Smooth muscle cell (in vitro differentiated cells): ENCODE results near the gene MBP. TPM values are rescaled to one million over a fixed set of nuclear protein-coding genes. Genes with fewer than 3 reads are reported as not detected.

Source experiments
- DNase-seq: peaks from one replicate; lab custom pipeline; 2025; ENCODE audit not compliant: unreplicated experiment; lab: John Stamatoyannopoulos, UW
- H2AFZ ChIP-seq: fragments of 200-600 bp; sonication (generic); 2 replicates; pipeline ENCODE4 v1.6.0; 2016; ENCODE audit warnings: antibody characterized with exemption, low read depth, mild to moderate bottlenecking
- H3F3A ChIP-seq: fragments of 200-600 bp; sonication (generic); 2 replicates; pipeline ENCODE4 v1.6.0; 2017; ENCODE audit warnings: antibody characterized with exemption, low read depth
- H3K27ac ChIP-seq: fragments of 200-600 bp; sonication (generic); 2 replicates; pipeline ENCODE4 v1.5.1; 2016; ENCODE audit warnings: low read depth, mild to moderate bottlenecking
- H3K27me3 ChIP-seq: fragments of 200-600 bp; sonication (generic); 2 replicates; pipeline ENCODE4 v1.6.1; 2016; ENCODE audit warnings: low read depth, mild to moderate bottlenecking
- H3K36me3 ChIP-seq: fragments of 200-600 bp; sonication (generic); 2 replicates; pipeline ENCODE4 v1.5.1; 2016; ENCODE audit warnings: low read depth
- H3K4me1 ChIP-seq: fragments of 200-600 bp; sonication (generic); 2 replicates; pipeline ENCODE4 v1.5.1; 2016; ENCODE audit warnings: low read depth
- H3K4me2 ChIP-seq: fragments of 200-600 bp; sonication (generic); 2 replicates; pipeline ENCODE4 v1.6.0; 2016; ENCODE audit warnings: mild to moderate bottlenecking
- H3K4me3 ChIP-seq: fragments of 200-600 bp; sonication (generic); 2 replicates; pipeline ENCODE4 v1.5.1; 2016; ENCODE audit warnings: mild to moderate bottlenecking
- H3K79me2 ChIP-seq: fragments of 200-600 bp; sonication (generic); 2 replicates; pipeline ENCODE4 v1.6.0; 2016; ENCODE audit warnings: low read depth, mild to moderate bottlenecking
- H3K9ac ChIP-seq: fragments of 200-600 bp; sonication (generic); 2 replicates; pipeline ENCODE4 v1.6.0; 2016; ENCODE audit warnings: low read depth
- H3K9me3 ChIP-seq: fragments of 200-600 bp; sonication (generic); replicated peaks from 2 replicates; pipeline ENCODE4 v1.5.1; 2016; ENCODE audit warnings: low read depth
- H4K20me1 ChIP-seq: fragments of 200-600 bp; sonication (generic); 2 replicates; pipeline ENCODE4 v1.6.0; 2016; ENCODE audit warnings: low read depth
- CTCF ChIP-seq: fragments of 200-600 bp; sonication (generic); IDR thresholded peaks from 2 replicates; pipeline ENCODE4 v1.5.1; 2017; ENCODE audit warnings: borderline replicate concordance, mild to moderate bottlenecking, antibody characterized with exemption; ENCODE audit not compliant: insufficient read depth, poor library complexity, severe bottlenecking
- WGBS: methylation state at CpG from one replicate; pipeline ENCODE4 v1.1.7; 2016; ENCODE audit warnings: low lambda C conversion rate; 5-methylcytosine and 5-hydroxymethylcytosine counted together
- polyA plus RNA-seq: library from polyadenylated mRNA; unstranded; fragments of >200 nt; fragmentation: Nextera tagmentation; extraction: Ambion mirVana; gene quantifications from 2 replicates; pipeline ENCODE4 v1.2.1, GENCODE V29; 2016
- total RNA-seq: library from RNA; depleted of rRNA; stranded (reverse); fragments of >200 nt; gene quantifications from 2 replicates; pipeline ENCODE4 v1.2.3, GENCODE V29; 2014

The MBP gene
- total and polyA plus RNA-seq, 2 experiments from 2014 or later = 1.4 to 5.1 TPM

DNA sequence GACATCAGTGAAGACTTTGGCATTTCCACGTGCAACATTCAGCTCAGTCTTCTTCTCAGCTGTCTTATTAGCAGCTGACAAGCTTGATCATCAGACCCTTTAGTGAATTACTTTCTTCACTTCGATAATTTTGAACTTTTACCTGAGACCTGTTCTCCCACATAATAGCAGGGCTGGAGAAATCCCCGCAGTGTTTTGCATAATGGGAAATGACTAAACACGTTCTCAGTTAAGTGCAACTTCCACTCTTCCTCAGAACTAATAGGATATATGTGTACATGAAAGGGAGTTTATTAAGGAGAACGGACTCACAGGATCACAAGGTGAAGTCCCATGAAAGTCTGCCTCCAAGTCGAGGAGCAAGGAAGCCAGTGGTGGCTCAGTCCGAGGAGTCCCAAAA, 28.8 kb upstream of the MBP start:
- TF ChIP-seq CTCF = no peak

DNA sequence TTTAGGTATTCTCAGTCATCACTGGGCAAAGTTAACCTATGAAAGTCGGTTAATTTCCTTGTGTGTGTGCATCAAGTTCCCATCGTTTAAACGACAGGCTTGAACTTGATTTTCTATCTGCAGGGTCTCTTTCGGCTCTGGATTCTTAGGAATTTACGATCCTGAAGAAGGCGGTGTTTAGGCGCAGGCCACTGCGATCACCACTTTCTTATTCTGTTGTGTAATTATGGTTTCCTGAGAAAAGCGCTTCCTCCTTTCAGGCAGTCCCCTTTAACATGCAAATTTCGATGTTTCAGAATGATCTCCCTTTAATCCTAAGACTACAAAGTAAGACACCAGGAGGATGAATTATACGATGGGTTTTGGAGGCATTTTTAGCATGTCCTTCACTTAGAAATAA, 27.9 kb upstream of the MBP start:
- Histone ChIP-seq H3K4me3 (no peak overlapping the region), H3K4me2 (peak overlapping the region; percentile 22), H3K27me3 (no peaks in the 10 kb centered on the region), H3K27ac (no peak overlapping the region), H3F3A (no peaks in the 10 kb centered on the region), H4K20me1 (no peaks in the 10 kb centered on the region), H3K36me3 (no peaks in the 10 kb centered on the region), H3K79me2 (no peaks in the 10 kb centered on the region), H3K4me1 (no peaks in the 10 kb centered on the region), H2AFZ (peak overlapping the region; percentile 41), H3K9ac (no peak overlapping the region), H3K9me3 (no peaks in the 10 kb centered on the region)
- no peak for DNase-seq
- 23% methylated on average over 11 of the region's 11 CpGs for WGBS
- no peak for TF ChIP-seq CTCF

More for the DNA sequence above, 28.8 kb upstream of the MBP start:
- H3K9me3 ChIP-seq = no peaks in the 10 kb centered on the region
- no peaks in the 10 kb centered on the region for H3F3A ChIP-seq
- H2AFZ ChIP-seq = no peak overlapping the region
- H3K79me2 ChIP-seq = no peaks in the 10 kb centered on the region
- H3K4me1 ChIP-seq = no peaks in the 10 kb centered on the region
- no peak for DNase-seq
- H4K20me1 ChIP-seq = no peaks in the 10 kb centered on the region
- H3K4me3 ChIP-seq = no peak overlapping the region
- H3K9ac ChIP-seq = no peak overlapping the region
- WGBS = 79% methylated on average over 7 of the region's 7 CpGs
- H3K36me3 ChIP-seq = no peaks in the 10 kb centered on the region
- H3K27ac ChIP-seq = no peak overlapping the region
- H3K27me3 ChIP-seq = no peaks in the 10 kb centered on the region
- H3K4me2 ChIP-seq = no peak overlapping the region

GRCh38 chr18:77157312-77157711, 24.7 kb upstream of the MBP start:
- no peaks in the 10 kb centered on the region for H3K4me1 ChIP-seq
- H4K20me1 ChIP-seq = no peaks in the 10 kb centered on the region
- no peaks in the 10 kb centered on the region for H3K27me3 ChIP-seq
- 90% methylated on average over 4 of the region's 4 CpGs for WGBS
- no peak for DNase-seq
- no peak overlapping the region for H3K4me2 ChIP-seq
- H3K27ac ChIP-seq = no peak overlapping the region
- no peaks in the 10 kb centered on the region for H3K79me2 ChIP-seq
- H2AFZ ChIP-seq = no peak overlapping the region
- H3F3A ChIP-seq = no peaks in the 10 kb centered on the region
- no peaks in the 10 kb centered on the region for H3K9me3 ChIP-seq
- no peaks in the 10 kb centered on the region for H3K36me3 ChIP-seq
- H3K9ac ChIP-seq = no peak overlapping the region
- no peak for TF ChIP-seq CTCF
- H3K4me3 ChIP-seq = no peak overlapping the region

- Histone ChIP-seq H2AFZ (no peak overlapping the region), H3K27ac (no peak overlapping the region), H3K79me2 (no peaks in the 10 kb centered on the region), H3K4me3 (no peak overlapping the region), H3K36me3 (no peaks in the 10 kb centered on the region), H3K27me3 (no peaks in the 10 kb centered on the region), H3K9me3 (no peaks in the 10 kb centered on the region), H4K20me1 (no peaks in the 10 kb centered on the region), H3K9ac (no peak overlapping the region), H3F3A (no peaks in the 10 kb centered on the region), H3K4me1 (no peaks in the 10 kb centered on the region), H3K4me2 (no peak overlapping the region)
- 87% methylated on average over 17 of the region's 17 CpGs for WGBS
- TF ChIP-seq CTCF = no peak
- no peak for DNase-seq
Observed at GRCh38 chr18:77155031-77155430, 22.4 kb upstream of the MBP start.
